ENCODE measurements around the gene ITPRIPL2. TPM values are rescaled to one million over a fixed set of nuclear protein-coding genes. Genes with fewer than 3 reads are reported as not detected.
A peak's percentile ranks its signal among the peaks of the same experiment; 100 is the strongest.

The ITPRIPL2 gene
- total and polyA plus RNA-seq, 2 of the 13 experiments (the other 11 are each of a cell fraction or from before 2014, with no cell fraction given) = 5.9 to 12.6 TPM

GRCh38 chr16:19067349-19068236 is 46.2 kb upstream of the ITPRIPL2 start, which contains the start of gene COQ7 (continued):
- TF ChIP-seq NFYB (CRISPR knock-in tag; IDR thresholded peaks at IDR 0.05) (peak; percentile 99), ZNF839 (CRISPR knock-in tag; IDR thresholded peaks at IDR 0.05; ENCODE audit: borderline replicate concordance) (peak; percentile 89), PBX2 (CRISPR knock-in tag; IDR thresholded peaks at IDR 0.05) (peak; percentile 99), TMF1 (CRISPR knock-in tag; IDR thresholded peaks at IDR 0.05; ENCODE audit: low read depth) (peak; percentile 81; the same call in 1 of the 2 replicates), REPIN1 (CRISPR knock-in tag; IDR thresholded peaks at IDR 0.05; ENCODE audit: borderline replicate concordance, low read depth) (peak; percentile 92; the same call in 1 of the 2 replicates), KLF16 (CRISPR knock-in tag; IDR thresholded peaks at IDR 0.05) (peak in 1 of 2 experiments; percentile 68; a peak in 1 of 4 replicates), KDM5B (CRISPR knock-in tag; IDR thresholded peaks at IDR 0.05; ENCODE audit: borderline replicate concordance) (peak; percentile 93), PRDM10 (CRISPR knock-in tag; IDR thresholded peaks at IDR 0.05; ENCODE audit: low read depth) (0 out of 2 replicates have a peak, but pooled peaks have one; percentile 22), ZNF460 (CRISPR knock-in tag; IDR thresholded peaks at IDR 0.05; ENCODE audit: borderline replicate concordance) (no peak; the same call in 1 of the 2 replicates), ZNF777 (CRISPR knock-in tag; IDR thresholded peaks at IDR 0.05) (peak; percentile 65), FOXJ3 (CRISPR knock-in tag; IDR thresholded peaks at IDR 0.05; ENCODE audit: borderline replicate concordance) (no peak), ZNF598 (CRISPR knock-in tag; IDR thresholded peaks at IDR 0.05; ENCODE audit: borderline replicate concordance) (peak; percentile 97), ZFY (CRISPR knock-in tag; IDR thresholded peaks at IDR 0.05) (peak; percentile 91), TFE3 (CRISPR knock-in tag; IDR thresholded peaks at IDR 0.05) (peak; percentile 79), CCAR2 (optimal IDR thresholded peaks at IDR 0.05; ENCODE audit: low read depth, low read length) (no peak), HOXA5 (CRISPR knock-in tag; IDR thresholded peaks at IDR 0.05) (peak; percentile 92), SMYD3 (CRISPR knock-in tag; IDR thresholded peaks at IDR 0.05) (peak; percentile 87; the same call in 1 of the 2 replicates), CREBL2 (CRISPR knock-in tag; IDR thresholded peaks at IDR 0.05; ENCODE audit: borderline replicate concordance) (peak; percentile 15; the same call in 1 of the 2 replicates)
- TF ChIP-seq, protein P1, sequence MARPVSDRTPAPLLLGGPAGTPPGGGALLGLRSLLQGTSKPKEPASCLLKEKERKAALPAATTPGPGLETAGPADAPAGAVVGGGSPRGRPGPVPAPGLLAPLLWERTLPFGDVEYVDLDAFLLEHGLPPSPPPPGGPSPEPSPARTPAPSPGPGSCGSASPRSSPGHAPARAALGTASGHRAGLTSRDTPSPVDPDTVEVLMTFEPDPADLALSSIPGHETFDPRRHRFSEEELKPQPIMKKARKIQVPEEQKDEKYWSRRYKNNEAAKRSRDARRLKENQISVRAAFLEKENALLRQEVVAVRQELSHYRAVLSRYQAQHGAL (CRISPR knock-in tag; IDR thresholded peaks at IDR 0.05; ENCODE audit: not compliant biosample characterization) = no peak
- TF ChIP-seq, protein P2, sequence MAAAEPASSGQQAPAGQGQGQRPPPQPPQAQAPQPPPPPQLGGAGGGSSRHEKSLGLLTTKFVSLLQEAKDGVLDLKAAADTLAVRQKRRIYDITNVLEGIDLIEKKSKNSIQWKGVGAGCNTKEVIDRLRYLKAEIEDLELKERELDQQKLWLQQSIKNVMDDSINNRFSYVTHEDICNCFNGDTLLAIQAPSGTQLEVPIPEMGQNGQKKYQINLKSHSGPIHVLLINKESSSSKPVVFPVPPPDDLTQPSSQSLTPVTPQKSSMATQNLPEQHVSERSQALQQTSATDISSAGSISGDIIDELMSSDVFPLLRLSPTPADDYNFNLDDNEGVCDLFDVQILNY (CRISPR knock-in tag; conservative IDR thresholded peaks at IDR 0.05) = peak; percentile 51; the same call in 1 of the 2 replicates

Measured in HepG2 (cell line).